ENCODE measurements around the gene ASB5. TPM values are rescaled to one million over a fixed set of nuclear protein-coding genes. Genes with fewer than 3 reads are reported as not detected.
"Not testable (repeated sequence)": the region's sequence is repeated elsewhere in the genome, so short reads cannot be mapped to it uniquely, and the experiment has no call there.

The ASB5 gene
- polyA plus RNA-seq, 3 donors = 0.16 to 0.59 (median 0.17) TPM

GRCh38 chr4:176288020-176288419, 19.0 kb upstream of the ASB5 start:
- DNase-seq (ENCODE audit: extremely low read depth in 1 of 11, low read depth in 9 of 11, low spot score in 4 of 11) = no peak

- DNase-seq (ENCODE audit: extremely low read depth in 1 of 11, low read depth in 9 of 11, low spot score in 4 of 11) = no peak
Observed at GRCh38 chr4:176287546-176287945, 18.5 kb upstream of the ASB5 start.

- DNase-seq (ENCODE audit: extremely low read depth in 1 of 11, low read depth in 9 of 11, low spot score in 4 of 11) = no peak
Observed at GRCh38 chr4:176286728-176287127, 17.7 kb upstream of the ASB5 start.

GRCh38 chr4:176279560-176279959, 10.5 kb upstream of the ASB5 start:
- not testable (repeated sequence) for DNase-seq (ENCODE audit: extremely low read depth in 1 of 11, low read depth in 9 of 11, low spot score in 4 of 11)

- peak in 7 of 11 donors; percentile 6 to 35 (median 18) for DNase-seq (ENCODE audit: extremely low read depth in 1 of 11, low read depth in 9 of 11, low spot score in 4 of 11)
Observed at GRCh38 chr4:176277162-176277904, 8.3 kb upstream of the ASB5 start.

GRCh38 chr4:176276710-176277109, 7.7 kb upstream of the ASB5 start:
- DNase-seq (ENCODE audit: extremely low read depth in 1 of 11, low read depth in 9 of 11, low spot score in 4 of 11) = no peak

- no peak for DNase-seq (ENCODE audit: extremely low read depth in 1 of 11, low read depth in 9 of 11, low spot score in 4 of 11)
Observed at GRCh38 chr4:176274441-176274840, 5.4 kb upstream of the ASB5 start.

GRCh38 chr4:176273736-176274135, 4.7 kb upstream of the ASB5 start:
- no peak for DNase-seq (ENCODE audit: extremely low read depth in 1 of 11, low read depth in 9 of 11, low spot score in 4 of 11)

- no peak for DNase-seq (ENCODE audit: extremely low read depth in 1 of 11, low read depth in 9 of 11, low spot score in 4 of 11)
Observed at GRCh38 chr4:176272799-176273198, 3.8 kb upstream of the ASB5 start.

- DNase-seq (ENCODE audit: extremely low read depth in 1 of 11, low read depth in 9 of 11, low spot score in 4 of 11) = no peak
Observed at GRCh38 chr4:176271749-176272148, 2.7 kb upstream of the ASB5 start.

- peak in 5 of 11 donors; percentile 8 to 20 (median 9) for DNase-seq (ENCODE audit: extremely low read depth in 1 of 11, low read depth in 9 of 11, low spot score in 4 of 11)
Observed at GRCh38 chr4:176270669-176271068, 1.6 kb upstream of the ASB5 start.

GRCh38 chr4:176266026-176266425, 3.0 kb downstream of the ASB5 start:
- DNase-seq (ENCODE audit: extremely low read depth in 1 of 11, low read depth in 9 of 11, low spot score in 4 of 11) = no peak

GRCh38 chr4:176262243-176262642, 6.8 kb downstream of the ASB5 start:
- no peak for DNase-seq (ENCODE audit: extremely low read depth in 1 of 11, low read depth in 9 of 11, low spot score in 4 of 11)

GRCh38 chr4:176261481-176261880, 7.5 kb downstream of the ASB5 start:
- DNase-seq (ENCODE audit: extremely low read depth in 1 of 11, low read depth in 9 of 11, low spot score in 4 of 11) = no peak

- no peak for DNase-seq (ENCODE audit: extremely low read depth in 1 of 11, low read depth in 9 of 11, low spot score in 4 of 11)
Observed at GRCh38 chr4:176261018-176261417, 8.0 kb downstream of the ASB5 start.

GRCh38 chr4:176259330-176260090, 9.5 kb downstream of the ASB5 start:
- DNase-seq (ENCODE audit: extremely low read depth in 1 of 11, low read depth in 9 of 11, low spot score in 4 of 11) = no peak

GRCh38 chr4:176258135-176258534, 10.9 kb downstream of the ASB5 start:
- DNase-seq (ENCODE audit: extremely low read depth in 1 of 11, low read depth in 9 of 11, low spot score in 4 of 11) = no peak

- DNase-seq (ENCODE audit: extremely low read depth in 1 of 11, low read depth in 9 of 11, low spot score in 4 of 11) = no peak
Observed at GRCh38 chr4:176256921-176257320, 12.1 kb downstream of the ASB5 start.

- DNase-seq (ENCODE audit: extremely low read depth in 1 of 11, low read depth in 9 of 11, low spot score in 4 of 11) = no peak
Observed at GRCh38 chr4:176242764-176243347, 26.2 kb downstream of the ASB5 start.

GRCh38 chr4:176241703-176242102, 27.3 kb downstream of the ASB5 start:
- no peak for DNase-seq (ENCODE audit: extremely low read depth in 1 of 11, low read depth in 9 of 11, low spot score in 4 of 11)

All from renal cortex interstitium (tissue), 11 donors.